IPS DF 6.9 (cell line): ENCODE data around the gene TRAPPC12.

Experiments used
- DNase-seq: peaks from one replicate; pipeline ENCODE4 v3.0.0-alpha.2; 2013; ENCODE audit warnings: low read depth, low spot score
- H3K27ac ChIP-seq: one replicate; pipeline ENCODE4 v1.5.1; 2013; ENCODE audit warnings: low read length, control low read depth
- H3K27me3 ChIP-seq: 2 replicates; pipeline ENCODE4 v1.6.1; 2013; ENCODE audit warnings: mild to moderate bottlenecking, low read length; ENCODE audit not compliant: control insufficient read depth, insufficient read depth
- H3K36me3 ChIP-seq: 2 replicates; pipeline ENCODE4 v1.6.1; 2013; ENCODE audit warnings: low read length; ENCODE audit not compliant: control insufficient read depth, insufficient read depth
- H3K4me1 ChIP-seq: 2 replicates; pipeline ENCODE4 v1.6.1; 2013; ENCODE audit warnings: low read length; ENCODE audit not compliant: control insufficient read depth, insufficient read depth
- H3K4me3 ChIP-seq: 2 replicates; pipeline ENCODE4 v1.5.1; 2013; ENCODE audit warnings: mild to moderate bottlenecking, low read length
- H3K9me3 ChIP-seq: 2 replicates; pipeline ENCODE4 v1.6.1; 2013; ENCODE audit warnings: low read length, inconsistent platforms; ENCODE audit not compliant: control insufficient read depth, insufficient read depth
- WGBS: extraction: QIAGEN DNeasy Blood & Tissue Kit; methylation state at CpG from one replicate; pipeline ENCODE4 v1.1.7; 2013; ENCODE audit warnings: mixed read lengths, missing lambda C conversion rate; ENCODE audit not compliant: insufficient read length, insufficient coverage; 5-methylcytosine and 5-hydroxymethylcytosine counted together

TRAPPC12 gene

DNA sequence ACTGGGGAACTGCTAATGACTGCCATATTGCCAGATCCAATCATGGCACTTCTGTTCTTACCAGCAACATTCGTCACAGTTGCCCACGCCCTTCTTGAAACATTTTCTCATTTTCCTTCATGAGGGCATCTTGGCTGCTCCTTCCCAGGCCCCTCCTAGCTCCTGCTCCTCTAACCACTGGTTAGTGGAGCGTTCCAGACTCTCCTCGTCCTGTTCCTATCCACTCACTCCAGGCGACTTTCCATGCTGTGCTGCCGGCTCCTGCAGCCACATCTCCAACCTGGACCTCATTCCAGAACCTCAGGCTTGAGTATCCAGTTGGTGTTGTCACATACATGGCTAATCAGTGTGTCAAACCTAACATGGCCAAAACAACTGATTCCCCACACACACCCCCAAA, 141.1 kb downstream of the TRAPPC12 start:
- DNase-seq, result no peak
- Histone ChIP-seq H3K36me3 (no peaks in the 10 kb centered on the region), H3K4me3 (no peak overlapping the region), H3K27me3 (no peaks in the 10 kb centered on the region), H3K27ac (no peak overlapping the region), H3K9me3 (no peaks in the 10 kb centered on the region), H3K4me1 (peaks cover 2% of the 10 kb centered on the region; the same call in 1 of the 2 replicates)
- WGBS, result no CpG with 5 or more reads among the region's 6 CpGs

DNA sequence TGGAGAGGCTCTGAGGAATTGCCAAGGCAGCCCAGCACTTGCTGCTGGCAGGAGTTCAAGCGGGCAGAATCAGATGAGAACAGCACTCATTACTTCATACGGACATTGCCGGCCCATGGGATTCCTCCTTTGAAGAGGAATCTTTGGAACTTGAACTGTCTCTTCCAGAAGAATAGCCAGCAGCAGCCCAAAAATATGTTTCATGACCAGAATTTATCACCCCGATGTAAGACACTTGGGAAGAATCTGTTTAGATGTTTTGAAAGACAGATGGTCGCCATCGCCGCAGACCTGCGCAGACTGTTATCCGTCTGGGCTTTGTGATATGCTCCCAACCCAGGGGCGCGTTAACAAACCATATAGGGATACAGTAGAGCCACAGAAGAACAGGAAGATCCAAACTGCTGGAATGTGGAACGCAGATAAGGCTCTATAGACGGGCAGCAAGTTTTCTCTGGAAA, 143.5 kb downstream of the TRAPPC12 start:
- no peak for DNase-seq
- WGBS, result no CpG with 5 or more reads among the region's 13 CpGs
- no peaks in the 10 kb centered on the region for H3K36me3 ChIP-seq
- H3K27ac ChIP-seq, result no peak overlapping the region
- H3K9me3 ChIP-seq, result no peaks in the 10 kb centered on the region
- H3K4me3 ChIP-seq, result no peak overlapping the region
- H3K27me3 ChIP-seq, result no peaks in the 10 kb centered on the region
- H3K4me1 ChIP-seq, result peaks cover 2% of the 10 kb centered on the region; the same call in 1 of the 2 replicates

DNA sequence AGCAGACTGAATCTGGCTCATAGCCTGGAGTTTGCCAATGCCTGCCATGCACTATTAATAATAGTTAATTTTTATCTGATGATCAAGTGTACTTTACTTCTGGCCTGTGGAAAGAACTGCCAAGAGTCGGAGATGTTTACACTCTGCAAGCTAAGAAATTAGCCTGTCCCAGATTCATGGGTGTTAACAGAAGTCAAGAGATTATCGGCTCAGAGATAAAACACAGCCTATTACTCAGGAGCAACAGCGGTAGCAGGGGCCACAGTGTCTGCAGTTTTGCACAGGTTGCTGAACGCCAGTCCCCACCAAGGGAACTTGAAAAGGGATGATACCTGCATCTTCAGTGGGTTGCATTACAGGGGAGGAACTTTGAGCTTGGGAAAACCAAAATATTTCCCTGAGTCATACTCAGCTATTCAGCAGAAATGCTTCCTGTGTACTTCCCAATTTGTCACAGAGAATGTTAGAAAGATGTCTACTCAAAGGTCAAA, 144.1 kb downstream of the TRAPPC12 start:
- no peak for DNase-seq
- no peaks in the 10 kb centered on the region for H3K27me3 ChIP-seq
- no peak overlapping the region for H3K27ac ChIP-seq
- H3K36me3 ChIP-seq, result no peaks in the 10 kb centered on the region
- H3K4me1 ChIP-seq, result peaks cover 2% of the 10 kb centered on the region; the same call in 1 of the 2 replicates
- WGBS, result no CpG with 5 or more reads among the region's 4 CpGs
- no peak overlapping the region for H3K4me3 ChIP-seq
- no peaks in the 10 kb centered on the region for H3K9me3 ChIP-seq

DNA sequence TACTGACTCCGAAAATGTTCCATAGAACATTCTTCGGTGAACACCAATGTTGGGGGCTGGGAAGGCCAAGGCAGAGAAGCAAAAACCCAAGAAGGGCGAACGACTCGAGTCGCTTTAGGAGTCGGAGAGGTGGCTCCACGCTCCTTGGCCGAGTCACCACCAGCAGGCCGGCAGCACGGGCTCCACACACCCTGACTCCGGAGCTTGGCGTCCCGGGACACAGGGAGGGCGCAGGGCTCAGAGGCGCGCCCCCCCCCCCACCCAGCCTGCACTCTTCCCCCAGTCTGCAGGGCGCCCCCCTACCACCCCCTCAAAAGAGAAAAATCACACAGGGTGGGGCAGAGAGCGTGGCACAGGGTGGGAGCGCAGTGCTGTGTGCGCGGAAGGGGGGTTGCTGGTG, 147.4 kb downstream of the TRAPPC12 start:
- no peaks in the 10 kb centered on the region; the same call in 1 of the 2 replicates for H3K4me1 ChIP-seq
- H3K27ac ChIP-seq, result no peak overlapping the region
- DNase-seq, result no peak
- no peaks in the 10 kb centered on the region for H3K27me3 ChIP-seq
- no peak overlapping the region for H3K4me3 ChIP-seq
- H3K9me3 ChIP-seq, result no peaks in the 10 kb centered on the region
- no peaks in the 10 kb centered on the region for H3K36me3 ChIP-seq
- WGBS, result no CpG with 5 or more reads among the region's 22 CpGs

DNA sequence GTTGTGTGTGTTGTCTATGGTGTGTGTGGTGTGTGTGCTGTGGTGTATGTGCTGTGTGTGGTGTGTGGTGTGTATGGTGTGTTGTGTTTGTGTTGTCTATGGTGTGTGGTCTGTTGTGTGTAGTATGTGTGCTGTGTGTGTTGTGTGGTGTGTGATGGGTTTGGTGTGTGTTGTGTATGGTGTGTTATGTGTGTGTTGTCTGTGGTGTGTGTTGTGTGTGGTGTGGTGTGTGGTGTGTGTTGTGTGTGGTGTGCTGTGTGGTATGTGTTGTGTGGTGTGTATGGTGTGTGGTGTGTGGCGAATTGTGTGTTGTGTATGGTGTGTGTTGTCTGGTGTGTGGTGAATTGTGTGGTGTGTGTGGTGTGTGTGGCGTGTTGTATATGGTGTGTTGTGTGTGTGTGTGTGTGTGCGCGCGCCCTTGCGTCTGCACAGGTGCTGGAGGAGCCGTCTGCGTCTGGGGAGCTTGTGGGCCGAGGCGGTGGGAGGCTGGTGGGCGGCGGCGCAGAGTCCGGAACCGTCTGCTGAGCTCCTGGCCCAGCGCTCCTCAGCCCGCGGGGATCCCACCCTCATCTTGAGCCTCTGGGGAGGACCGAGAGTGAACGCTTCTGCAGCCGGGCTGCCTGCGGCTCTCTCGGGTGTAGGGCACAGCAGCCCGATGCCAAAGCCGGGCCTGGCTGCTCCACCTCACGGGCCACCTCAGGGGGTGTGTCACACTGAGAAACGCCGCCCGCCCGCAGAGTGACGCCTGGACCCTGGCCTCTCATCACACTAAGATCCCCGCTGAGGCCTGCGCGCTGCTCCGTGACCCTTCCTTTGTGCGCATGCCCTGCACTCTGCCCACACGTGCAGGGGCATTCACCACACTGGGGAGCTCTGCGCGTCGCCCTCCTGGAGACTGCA, 148.6 kb downstream of the TRAPPC12 start:
- 100% methylated on average over 2 of the region's 40 CpGs for WGBS
- H3K36me3 ChIP-seq, result no peaks in the 10 kb centered on the region
- H3K4me3 ChIP-seq, result no peak overlapping the region
- H3K27ac ChIP-seq, result no peak overlapping the region
- no peaks in the 10 kb centered on the region; the same call in 1 of the 2 replicates for H3K4me1 ChIP-seq
- no peak for DNase-seq
- no peaks in the 10 kb centered on the region for H3K27me3 ChIP-seq
- H3K9me3 ChIP-seq, result no peaks in the 10 kb centered on the region
